GM19372 (cell line): ENCODE results near the gene MYO1G.

Experiments used
- ATAC-seq: cut with Tn5 transposase; IDR thresholded peaks from one replicate; pipeline ENCODE4 v1.9.1; 2021; ENCODE audit warnings: mild to moderate bottlenecking, low read depth, moderate library complexity; ENCODE audit not compliant: unreplicated experiment

Gene MYO1G

DNA sequence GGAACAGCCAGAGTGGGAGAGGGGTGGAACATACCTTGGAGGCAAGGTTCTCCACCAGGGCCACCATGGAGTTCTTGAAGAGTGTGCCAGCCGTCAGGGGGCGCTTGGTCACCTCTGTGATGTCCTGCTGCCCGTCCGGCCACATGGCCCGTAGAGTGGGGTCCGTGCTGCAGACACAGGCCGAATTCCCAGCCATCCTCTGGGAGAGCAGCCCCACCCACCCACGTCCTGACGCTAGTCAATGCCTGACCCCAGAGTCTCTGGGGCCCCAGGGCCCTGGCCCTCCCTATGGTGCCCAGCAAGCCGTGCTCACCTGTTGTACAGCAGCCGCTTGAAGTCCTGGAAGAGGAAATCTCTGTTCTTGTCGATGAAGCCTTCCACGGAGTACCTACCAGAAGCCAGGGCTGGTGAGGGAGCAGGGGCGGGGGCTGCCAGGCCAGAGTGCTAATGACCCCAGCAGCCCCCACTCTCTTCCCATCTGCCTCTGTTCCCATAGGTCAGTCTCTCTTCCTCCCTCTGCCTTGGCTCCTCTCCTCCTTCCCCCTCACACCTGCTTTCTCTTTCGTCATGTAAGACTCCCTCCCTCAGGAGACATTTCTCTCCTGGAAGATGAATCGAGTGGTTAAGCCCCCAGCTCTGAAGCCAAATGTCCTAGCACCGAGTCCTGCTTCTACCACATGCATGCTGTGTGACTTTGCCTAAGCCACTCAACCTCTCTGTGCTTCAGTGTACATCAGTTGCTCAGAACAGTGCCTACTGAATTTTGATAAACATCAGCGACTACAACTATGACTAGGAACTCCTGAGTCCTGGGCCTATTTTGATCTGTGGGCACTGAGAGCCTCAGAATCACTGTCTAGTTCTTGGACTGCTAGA is 11.0 kb downstream of the MYO1G start:
- no peak for ATAC-seq

GRCh38 chr7:44966731-44967538 is 11.9 kb downstream of the MYO1G start:
- ATAC-seq = no peak

- no peak for ATAC-seq
Measured at GRCh38 chr7:44965937-44966730, 12.7 kb downstream of the MYO1G start.

GRCh38 chr7:44965441-44965903 is 13.3 kb downstream of the MYO1G start:
- no peak for ATAC-seq

DNA sequence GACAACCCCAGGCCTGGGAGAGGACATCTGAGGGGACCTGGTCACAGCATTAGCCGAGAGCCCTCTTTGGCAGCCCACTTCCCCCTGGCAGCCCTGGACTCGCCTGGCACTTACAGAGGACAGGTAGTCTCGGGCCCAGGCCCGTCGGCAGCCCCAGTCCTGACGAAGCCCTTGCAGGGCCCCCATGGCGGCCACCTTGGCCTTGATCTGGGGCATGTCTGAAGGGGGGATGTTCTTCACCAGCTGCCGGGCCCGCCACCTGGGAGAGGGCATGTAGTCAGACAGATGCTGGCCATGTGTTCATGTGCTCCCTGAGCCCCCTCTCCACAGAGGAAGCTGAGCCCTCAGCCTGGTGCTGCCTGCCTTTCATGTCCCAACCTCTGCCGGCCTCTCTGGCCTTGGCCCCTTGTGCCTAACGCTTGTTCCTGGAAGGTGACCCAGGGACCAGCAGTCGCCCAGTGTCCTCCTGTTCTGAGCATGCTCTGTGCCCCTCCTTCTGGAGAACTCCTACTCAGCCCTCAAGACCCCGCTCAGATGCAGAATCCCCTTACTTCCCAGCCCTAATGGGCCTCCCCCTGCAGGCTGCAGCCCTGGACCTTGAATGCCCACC is 13.9 kb downstream of the MYO1G start:
- ATAC-seq = no peak

- no peak for ATAC-seq
Measured at GRCh38 chr7:44964384-44964830, 14.4 kb downstream of the MYO1G start.

DNA sequence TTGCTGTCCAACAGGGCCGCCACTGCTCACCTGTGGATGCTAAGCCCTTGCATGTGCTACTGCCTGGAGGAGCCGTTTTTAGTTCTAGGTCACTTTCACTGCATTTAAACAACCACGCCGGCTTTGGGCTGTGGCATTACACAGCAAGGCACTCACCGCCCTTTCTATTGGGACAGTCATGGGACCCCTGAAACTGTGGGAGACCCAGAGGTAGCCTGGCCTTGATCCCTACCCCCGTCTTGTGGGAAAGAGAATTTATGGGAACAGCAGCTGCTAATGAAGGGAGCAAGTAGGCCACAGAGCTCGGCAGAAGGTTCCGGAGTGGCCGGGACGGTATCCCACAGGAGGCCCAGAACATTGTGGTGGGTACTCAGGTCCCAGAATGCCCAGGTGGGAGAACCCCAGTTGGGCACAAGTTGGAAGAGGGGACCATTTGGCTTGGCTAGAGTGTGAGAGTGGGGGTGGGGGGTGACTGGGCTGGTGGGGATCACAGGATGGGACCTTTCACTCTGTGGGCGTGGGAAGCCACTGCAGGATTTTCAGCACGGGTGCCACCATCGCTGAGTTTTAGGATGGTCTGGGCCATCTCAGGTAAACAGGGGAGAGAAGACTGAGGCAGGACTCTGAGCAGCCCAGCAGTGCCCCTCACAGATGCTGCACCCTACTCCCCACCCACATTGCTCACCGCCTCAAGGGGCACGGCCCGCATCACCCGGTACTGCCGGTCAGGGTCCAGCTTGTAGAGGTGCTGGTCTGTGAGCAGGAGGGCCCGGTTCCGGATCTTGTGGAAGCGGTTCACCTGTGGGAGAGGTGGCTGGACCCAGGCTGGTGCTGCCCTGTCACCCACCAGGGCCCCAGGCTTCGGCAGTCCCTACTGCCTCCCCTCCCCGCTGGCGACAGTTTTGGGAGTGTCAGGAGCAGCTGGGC is 15.2 kb downstream of the MYO1G start:
- no peak for ATAC-seq

- ATAC-seq = no peak
Measured at GRCh38 chr7:44962483-44963251, 16.1 kb downstream of the MYO1G start.

GRCh38 chr7:44961844-44962482 is 16.9 kb downstream of the MYO1G start:
- ATAC-seq = no peak

DNA sequence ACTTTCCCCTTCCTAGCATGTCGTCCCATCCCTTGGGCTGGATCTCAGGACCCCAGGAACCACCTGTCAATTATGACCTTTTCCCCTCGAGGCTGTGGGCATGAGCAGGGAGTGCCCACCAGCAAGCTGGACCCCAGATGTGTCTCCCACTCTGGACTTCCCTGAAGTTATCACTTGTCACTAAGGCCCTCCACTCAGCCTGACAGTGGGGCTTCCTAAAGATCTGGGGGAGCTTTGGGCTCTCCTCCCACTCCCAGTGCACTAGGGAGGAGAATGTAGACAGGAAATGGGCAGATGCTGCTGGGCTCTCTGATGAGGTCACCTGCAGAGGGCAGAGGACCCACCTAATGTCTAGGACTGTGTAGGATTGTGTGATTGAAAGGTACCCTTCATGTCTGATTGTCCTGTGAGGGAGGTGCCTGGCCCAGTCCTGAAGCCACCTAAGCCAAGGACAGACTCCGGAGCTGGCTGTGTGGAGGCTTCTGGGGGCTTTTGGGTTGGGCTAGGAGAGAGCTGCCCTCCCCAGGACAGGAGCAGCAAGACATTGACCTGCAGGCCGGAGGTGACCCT is 18.7 kb downstream of the MYO1G start:
- no peak for ATAC-seq

DNA sequence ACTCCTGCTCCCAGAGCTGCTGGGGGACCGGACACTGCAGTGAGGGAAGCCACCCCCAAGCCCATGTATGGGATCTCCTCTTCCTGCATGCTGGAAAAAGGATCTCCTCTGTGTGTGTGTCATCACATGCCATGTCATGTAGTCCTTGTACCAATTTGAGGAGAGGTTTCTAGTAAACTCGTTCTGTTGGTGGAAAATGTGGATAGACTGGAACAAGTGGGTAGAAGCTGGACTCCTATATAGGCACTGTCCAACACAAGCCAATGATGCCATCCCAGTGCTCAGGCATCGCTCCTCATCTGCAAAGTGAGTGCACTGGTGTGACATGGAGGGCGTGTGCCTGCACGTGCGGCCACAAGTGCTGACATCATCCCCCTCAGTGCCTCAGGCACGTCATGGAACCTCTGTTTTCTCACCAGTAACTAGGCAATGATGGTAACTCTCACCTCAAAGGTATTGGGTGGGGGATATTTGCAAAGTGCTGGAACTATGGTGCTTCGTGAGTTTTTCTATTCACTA is 19.3 kb downstream of the MYO1G start:
- ATAC-seq = no peak

- no peak for ATAC-seq
Measured at GRCh38 chr7:44958645-44959344, 20.0 kb downstream of the MYO1G start.

- no peak for ATAC-seq
Measured at GRCh38 chr7:44956157-44956766, 22.6 kb downstream of the MYO1G start.

GRCh38 chr7:44955733-44956132 is 23.1 kb downstream of the MYO1G start:
- ATAC-seq = no peak

- ATAC-seq = no peak
Measured at GRCh38 chr7:44953156-44953555, 25.7 kb downstream of the MYO1G start.

GRCh38 chr7:44949303-44949702 is 29.5 kb downstream of the MYO1G start:
- no peak for ATAC-seq
